Mesenchymal stem cell (in vitro differentiated cells and primary cell): ENCODE measurements around the gene KCND3.
A peak's percentile ranks its signal among the peaks of the same experiment; 100 is the strongest.

ENCODE experiments used
- DNase-seq: peaks from one replicate; pipeline ENCODE4 v3.0.0-alpha.2; 2013
- H2AFZ ChIP-seq: one replicate; pipeline ENCODE4 v1.6.1; 2013; ENCODE audit warnings: low read depth, mild to moderate bottlenecking, control low read depth, inconsistent platforms, low read length, moderate library complexity
- H2AK5ac ChIP-seq: 2 replicates; pipeline ENCODE4 v1.6.1; 2013; ENCODE audit warnings: low read length, moderate library complexity, mild to moderate bottlenecking, inconsistent platforms; ENCODE audit not compliant: severe bottlenecking
- H2BK120ac ChIP-seq: one replicate; pipeline ENCODE4 v1.6.1; 2013; ENCODE audit warnings: low read depth, mild to moderate bottlenecking, inconsistent platforms, low read length, moderate library complexity
- H2BK12ac ChIP-seq, 2 experiments: one replicate each; pipeline ENCODE4 v1.6.1; 2013; ENCODE audit warnings: inconsistent platforms in 2 of 2, low read length in 2 of 2, mild to moderate bottlenecking in 2 of 2, moderate library complexity in 2 of 2, control low read depth in 1 of 2
- H2BK15ac ChIP-seq: one replicate; pipeline ENCODE4 v1.6.1; 2013; ENCODE audit warnings: mild to moderate bottlenecking, low read depth, inconsistent platforms; ENCODE audit not compliant: poor library complexity, severe bottlenecking
- H2BK5ac ChIP-seq: 2 replicates; pipeline ENCODE4 v1.6.1; 2013; ENCODE audit warnings: low read depth, mild to moderate bottlenecking, low read length, control low read depth, inconsistent platforms; ENCODE audit not compliant: poor library complexity, severe bottlenecking
- H3K14ac ChIP-seq, 2 experiments: one replicate each; pipeline ENCODE4 v1.6.1; 2013; ENCODE audit warnings: inconsistent platforms in 2 of 2, low read length in 2 of 2, control low read depth in 1 of 2, mild to moderate bottlenecking in 1 of 2, moderate library complexity in 1 of 2
- H3K18ac ChIP-seq, 2 experiments: one replicate each; pipeline ENCODE4 v1.6.1; 2013; ENCODE audit warnings: inconsistent platforms in 2 of 2, low read length in 2 of 2, control low read depth in 1 of 2, low read depth in 1 of 2, mild to moderate bottlenecking in 1 of 2
- H3K23ac ChIP-seq, 2 experiments: one replicate each; pipeline ENCODE4 v1.6.1; 2013; ENCODE audit warnings: inconsistent platforms in 2 of 2, low read length in 2 of 2, mild to moderate bottlenecking in 2 of 2, moderate library complexity in 2 of 2, control low read depth in 1 of 2
- H3K27ac ChIP-seq: 2 replicates; pipeline ENCODE4 v1.5.1; 2013; ENCODE audit warnings: mild to moderate bottlenecking, moderate library complexity, low read length, control low read depth, inconsistent platforms; ENCODE audit not compliant: poor library complexity, severe bottlenecking
- H3K27me3 ChIP-seq, 2 experiments: 2 replicates each; pipeline versions ENCODE4 v1.6.1 to v1.7.0; 2013; ENCODE audit warnings: low read length in 2 of 2, mild to moderate bottlenecking in 2 of 2, moderate library complexity in 2 of 2, control low read depth in 1 of 2, inconsistent platforms in 1 of 2; ENCODE audit not compliant: control insufficient read depth in 1 of 2, insufficient read depth in 1 of 2
- H3K36me3 ChIP-seq, 2 experiments: 2 replicates each; pipeline versions ENCODE4 v1.6.1 to v1.7.0; 2013; ENCODE audit warnings: low read length in 2 of 2, control low read depth in 1 of 2, inconsistent platforms in 1 of 2, low read depth in 1 of 2, mild to moderate bottlenecking in 1 of 2; ENCODE audit not compliant: insufficient read depth in 2 of 2, control insufficient read depth in 1 of 2
- H3K4ac ChIP-seq, 2 experiments: one replicate each; pipeline ENCODE4 v1.6.1; 2013; ENCODE audit warnings: inconsistent platforms in 2 of 2, low read length in 2 of 2, mild to moderate bottlenecking in 2 of 2, moderate library complexity in 2 of 2, control low read depth in 1 of 2, low read depth in 1 of 2
- H3K4me1 ChIP-seq: 2 replicates; pipeline ENCODE4 v1.6.1; 2013; ENCODE audit warnings: low read depth, low read length, control low read depth; ENCODE audit not compliant: control insufficient read depth, insufficient read depth
- H3K4me2 ChIP-seq: 2 replicates; pipeline ENCODE4 v1.6.1; 2013; ENCODE audit warnings: low read length, mild to moderate bottlenecking, inconsistent platforms; ENCODE audit not compliant: poor library complexity, severe bottlenecking
- H3K4me3 ChIP-seq, 2 experiments: 2 replicates each; pipeline versions ENCODE4 v1.5.1 to v1.7.0; 2013; ENCODE audit warnings: low read length in 2 of 2, mild to moderate bottlenecking in 2 of 2, control low read depth in 1 of 2, low read depth in 1 of 2; ENCODE audit not compliant: insufficient read depth in 1 of 2
- H3K79me1 ChIP-seq: replicated peaks from 2 replicates; pipeline ENCODE4 v1.6.1; 2013; ENCODE audit warnings: mild to moderate bottlenecking, control low read depth, low read length, inconsistent platforms; ENCODE audit not compliant: poor library complexity, severe bottlenecking
- H3K9ac ChIP-seq: 2 replicates; pipeline ENCODE4 v1.7.0; 2013; ENCODE audit warnings: mild to moderate bottlenecking, low read length, moderate library complexity
- H3K9me3 ChIP-seq: 2 replicates; pipeline ENCODE4 v1.7.0; 2013; ENCODE audit warnings: mild to moderate bottlenecking, low read length; ENCODE audit not compliant: control insufficient read depth
- H4K8ac ChIP-seq: one replicate; pipeline ENCODE4 v1.6.1; 2013; ENCODE audit warnings: inconsistent platforms, mild to moderate bottlenecking, low read length, moderate library complexity
- H4K91ac ChIP-seq: one replicate; pipeline ENCODE4 v1.6.1; 2013; ENCODE audit warnings: mild to moderate bottlenecking, low read length, inconsistent platforms
- WGBS: methylation state at CpG from one replicate; pipeline ENCODE4 v1.1.7; 2013; ENCODE audit warnings: mixed read lengths; 5-methylcytosine and 5-hydroxymethylcytosine counted together

Gene KCND3

GRCh38 chr1:111738436-111739193, 250.9 kb downstream of the KCND3 start:
- H4K8ac ChIP-seq: peak overlapping the region; percentile 72
- peak overlapping the region; percentile 94 for H2BK5ac ChIP-seq
- H3K23ac ChIP-seq: peak overlapping the region; percentile 16 to 25
- peak overlapping the region; percentile 80 to 89 for H3K4me3 ChIP-seq
- H2AK5ac ChIP-seq: no peak overlapping the region
- H2BK120ac ChIP-seq: peak overlapping the region; percentile 75
- peaks cover 28% of the 10 kb centered on the region for H3K4me1 ChIP-seq
- peak overlapping the region; percentile 87 to 99 for H3K18ac ChIP-seq
- peaks cover 4 to 13% of the 10 kb centered on the region in 2 experiments for H3K36me3 ChIP-seq
- H3K9me3 ChIP-seq: no peaks in the 10 kb centered on the region
- H2BK15ac ChIP-seq: peak overlapping the region; percentile 82
- H2AFZ ChIP-seq: no peak overlapping the region
- H3K27ac ChIP-seq: peak overlapping the region; percentile 92
- under 1% methylated on average over 56 of the region's 61 CpGs for WGBS
- peak overlapping the region; percentile 98 for H3K4me2 ChIP-seq
- peak overlapping the region; percentile 72 to 82 for H3K4ac ChIP-seq
- H3K9ac ChIP-seq: peak overlapping the region; percentile 98
- H2BK12ac ChIP-seq: peak overlapping the region in 1 of 2 experiments; percentile 73
- no peaks in the 10 kb centered on the region for H3K27me3 ChIP-seq
- H3K79me1 ChIP-seq: peaks cover 13% of the 10 kb centered on the region
- peak overlapping the region; percentile 95 for H4K91ac ChIP-seq
- DNase-seq: peak; percentile 82
- H3K14ac ChIP-seq: peak overlapping the region in 1 of 2 experiments; percentile 93

DNA sequence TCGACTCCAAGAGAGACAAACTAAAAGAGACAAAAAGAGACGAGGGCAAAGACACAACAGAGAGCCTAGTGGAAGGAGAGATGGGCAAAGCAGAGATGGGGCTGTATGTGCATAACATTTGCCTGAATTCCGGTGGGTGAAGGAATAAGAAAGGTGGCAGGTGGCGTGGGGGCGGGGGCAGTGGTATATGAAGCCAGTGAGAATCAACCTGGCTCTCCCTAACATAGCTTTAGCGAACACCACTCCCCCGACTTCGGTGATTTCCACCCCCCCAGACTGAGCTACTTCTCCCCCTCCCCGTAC, 251.4 kb downstream of the KCND3 start:
- peak overlapping the region; percentile 87 to 99 for H3K18ac ChIP-seq
- H3K9ac ChIP-seq: peak overlapping the region; percentile 98
- H4K91ac ChIP-seq: peak overlapping the region; percentile 95
- H4K8ac ChIP-seq: no peak overlapping the region
- no peak overlapping the region for H2BK5ac ChIP-seq
- no peak overlapping the region for H3K14ac ChIP-seq
- peak overlapping the region; percentile 18 for H3K27ac ChIP-seq
- H2AFZ ChIP-seq: no peak overlapping the region
- no peak overlapping the region for H3K23ac ChIP-seq
- H3K36me3 ChIP-seq: peaks cover 4 to 13% of the 10 kb centered on the region in 2 experiments
- H3K27me3 ChIP-seq: no peaks in the 10 kb centered on the region
- peaks cover 28% of the 10 kb centered on the region for H3K4me1 ChIP-seq
- peak overlapping the region; percentile 80 to 89 for H3K4me3 ChIP-seq
- H3K79me1 ChIP-seq: peaks cover 18% of the 10 kb centered on the region
- no peak overlapping the region for H2BK120ac ChIP-seq
- H2BK12ac ChIP-seq: peak overlapping the region in 1 of 2 experiments; percentile 73
- WGBS: 8% methylated on average over 6 of the region's 9 CpGs
- DNase-seq: no peak
- H3K4me2 ChIP-seq: peak overlapping the region; percentile 98
- no peaks in the 10 kb centered on the region for H3K9me3 ChIP-seq
- H3K4ac ChIP-seq: peak overlapping the region in 1 of 2 experiments; percentile 45
- no peak overlapping the region for H2BK15ac ChIP-seq
- no peak overlapping the region for H2AK5ac ChIP-seq

DNA sequence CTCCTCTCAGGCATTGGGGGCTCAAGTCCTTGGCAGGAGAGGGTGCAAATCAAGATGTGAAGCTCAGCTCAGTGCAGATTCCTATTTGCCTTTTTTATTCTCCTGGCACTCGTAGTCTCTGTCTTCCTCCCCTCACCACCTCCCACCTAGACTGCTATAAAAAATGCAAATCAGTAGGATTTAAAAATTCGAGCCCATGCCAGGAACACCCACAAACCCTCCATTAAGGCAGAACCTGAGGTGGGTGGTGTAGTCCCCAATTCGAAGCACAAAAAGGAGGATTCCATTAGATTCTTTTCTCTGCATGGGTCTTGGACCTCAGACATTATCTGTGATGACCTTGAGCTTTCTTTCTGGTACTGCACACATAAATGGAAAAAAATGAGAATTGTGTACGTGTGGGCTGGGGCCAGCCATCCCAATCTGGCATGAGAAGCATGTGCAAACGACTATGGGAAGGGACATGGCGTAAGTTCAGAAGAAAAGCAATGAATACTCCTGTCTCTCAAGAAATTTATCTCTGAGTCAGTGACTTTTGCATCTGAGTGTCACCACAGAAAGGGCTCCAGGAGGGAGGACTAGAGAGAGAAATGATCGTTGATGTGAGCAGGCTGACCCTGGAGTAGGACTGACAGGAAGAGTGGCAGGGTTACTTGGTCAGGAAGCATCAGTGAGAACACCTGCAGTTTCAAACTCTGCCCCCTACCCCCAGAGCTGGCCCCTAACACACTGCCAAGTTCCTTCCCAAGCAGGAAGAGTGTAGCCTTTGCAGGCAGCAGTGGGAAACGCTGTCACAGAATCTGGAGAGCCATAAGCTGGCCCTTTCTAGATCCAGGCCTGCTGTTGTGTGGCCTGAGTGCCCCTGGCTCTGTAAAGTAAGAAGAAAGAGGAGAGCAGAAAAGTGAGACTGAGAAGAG, 252.0 kb downstream of the KCND3 start:
- Histone ChIP-seq H2BK15ac (no peak overlapping the region), H3K14ac (peak overlapping the region in 1 of 2 experiments; percentile 47), H2BK120ac (no peak overlapping the region), H3K27ac (peak overlapping the region; percentile 18), H2AFZ (no peak overlapping the region), H3K18ac (peak overlapping the region in 1 of 2 experiments; percentile 87), H2BK12ac (peak overlapping the region in 1 of 2 experiments; percentile 42), H3K4me3 (peak overlapping the region in 1 of 2 experiments; percentile 89), H3K4me2 (peak overlapping the region; percentile 98), H3K9ac (peak overlapping the region; percentile 98), H3K9me3 (no peaks in the 10 kb centered on the region), H3K4me1 (peaks cover 28% of the 10 kb centered on the region), H3K79me1 (peaks cover 18% of the 10 kb centered on the region), H2AK5ac (no peak overlapping the region), H4K8ac (no peak overlapping the region), H3K4ac (peak overlapping the region in 1 of 2 experiments; percentile 45), H3K36me3 (peaks cover 4 to 13% of the 10 kb centered on the region in 2 experiments), H4K91ac (no peak overlapping the region), H2BK5ac (no peak overlapping the region), H3K23ac (peak overlapping the region in 1 of 2 experiments; percentile 51), H3K27me3 (no peaks in the 10 kb centered on the region)
- 51% methylated on average over 8 of the region's 8 CpGs for WGBS
- DNase-seq: peak; percentile 55
